ENCODE measurements around the gene C1QTNF12. TPM values are rescaled to one million over a fixed set of nuclear protein-coding genes. Genes with fewer than 3 reads are reported as not detected.
A peak's percentile ranks its signal among the peaks of the same experiment; 100 is the strongest.

The C1QTNF12 gene
- total RNA-seq, 2 experiments from 2014 or later, result 3.4 to 4.8 TPM

DNA sequence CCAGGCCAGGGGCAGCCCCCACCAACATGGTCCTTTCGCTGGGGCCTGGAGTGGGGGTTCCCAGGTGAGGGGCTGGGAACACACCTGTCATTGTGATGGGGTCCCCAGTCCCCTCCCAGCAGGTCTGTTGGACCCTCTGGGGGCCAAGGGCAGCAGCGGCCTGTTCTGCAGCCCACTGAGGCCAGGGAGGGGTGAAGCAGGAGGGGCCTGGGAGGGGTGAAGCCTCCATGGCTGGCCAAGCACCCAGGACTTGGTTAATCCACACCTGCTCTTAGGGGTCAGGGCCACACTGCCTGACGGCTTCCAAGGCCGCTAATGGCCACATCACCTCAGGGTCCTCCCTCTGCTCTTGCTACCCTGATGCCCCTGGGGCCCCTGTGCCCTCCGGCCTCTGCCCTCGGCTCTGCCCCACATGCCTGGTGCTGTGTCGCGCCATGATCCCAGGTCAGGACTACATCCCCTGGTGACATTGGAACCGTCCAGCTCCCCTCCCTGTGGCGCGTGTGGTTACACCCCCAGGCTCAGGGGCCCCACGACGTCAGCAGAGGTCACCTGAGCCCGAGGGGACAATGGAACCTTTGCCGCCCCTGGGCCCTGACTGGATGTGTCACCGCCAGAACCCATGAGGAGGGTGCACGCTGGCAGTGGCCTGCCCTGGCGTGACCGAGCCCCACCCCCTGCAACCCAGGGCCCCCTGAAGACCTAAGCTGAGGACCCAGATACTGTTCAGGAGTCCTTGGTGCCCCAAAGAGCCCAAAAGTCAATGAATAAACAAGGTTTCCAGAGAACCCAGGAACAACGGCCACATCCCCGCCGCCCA lies 47.2 kb downstream of the C1QTNF12 start:
- ChIA-PET CTCF (no interaction called here), POLR2A (no interaction called here)
- Histone ChIP-seq H3K4me3 (ENCODE audit: low read length) (no peak overlapping the region), H3K27me3 (ENCODE audit: control insufficient read depth in 1 of 2, insufficient read depth in 2 of 2, low read length in 2 of 2) (no peaks in the 10 kb centered on the region), H3K27ac (ENCODE audit: low read depth in 1 of 2, low read length in 2 of 2) (no peak overlapping the region), H3K9me3 (ENCODE audit: control insufficient read depth in 1 of 2, insufficient read depth in 1 of 2, low read length in 2 of 2) (peaks cover 0 to 14% of the 10 kb centered on the region in 2 experiments), H3K4me1 (ENCODE audit: insufficient read depth, low read length) (peaks cover 14% of the 10 kb centered on the region), H3K36me3 (ENCODE audit: insufficient read depth, low read length) (no peaks in the 10 kb centered on the region)
- peaks cover 3% of the 10 kb centered on the region for H3K9me3 Mint-ChIP-seq
- H3K27me3 Mint-ChIP-seq, result no peaks in the 10 kb centered on the region
- TF ChIP-seq, protein P1, sequence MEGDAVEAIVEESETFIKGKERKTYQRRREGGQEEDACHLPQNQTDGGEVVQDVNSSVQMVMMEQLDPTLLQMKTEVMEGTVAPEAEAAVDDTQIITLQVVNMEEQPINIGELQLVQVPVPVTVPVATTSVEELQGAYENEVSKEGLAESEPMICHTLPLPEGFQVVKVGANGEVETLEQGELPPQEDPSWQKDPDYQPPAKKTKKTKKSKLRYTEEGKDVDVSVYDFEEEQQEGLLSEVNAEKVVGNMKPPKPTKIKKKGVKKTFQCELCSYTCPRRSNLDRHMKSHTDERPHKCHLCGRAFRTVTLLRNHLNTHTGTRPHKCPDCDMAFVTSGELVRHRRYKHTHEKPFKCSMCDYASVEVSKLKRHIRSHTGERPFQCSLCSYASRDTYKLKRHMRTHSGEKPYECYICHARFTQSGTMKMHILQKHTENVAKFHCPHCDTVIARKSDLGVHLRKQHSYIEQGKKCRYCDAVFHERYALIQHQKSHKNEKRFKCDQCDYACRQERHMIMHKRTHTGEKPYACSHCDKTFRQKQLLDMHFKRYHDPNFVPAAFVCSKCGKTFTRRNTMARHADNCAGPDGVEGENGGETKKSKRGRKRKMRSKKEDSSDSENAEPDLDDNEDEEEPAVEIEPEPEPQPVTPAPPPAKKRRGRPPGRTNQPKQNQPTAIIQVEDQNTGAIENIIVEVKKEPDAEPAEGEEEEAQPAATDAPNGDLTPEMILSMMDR (IDR thresholded peaks at IDR 0.05), result no peak
- ATAC-seq (ENCODE audit: poor library complexity) (no peak), DNase-seq (peak in 5 of 14 experiments; percentile 2 to 37 (median 16))
- H3K27ac Mint-ChIP-seq, result peak overlapping the region; percentile 58
- H3K4me1 Mint-ChIP-seq (ENCODE audit: low read depth), result peaks cover 3% of the 10 kb centered on the region
- peak overlapping the region; percentile 68 for H3K4me3 Mint-ChIP-seq
- intact Hi-C loops (cut with DNase I, micrococcal nuclease), result no loop called here
- H3K36me3 Mint-ChIP-seq (ENCODE audit: low read depth), result no peaks in the 10 kb centered on the region

DNA sequence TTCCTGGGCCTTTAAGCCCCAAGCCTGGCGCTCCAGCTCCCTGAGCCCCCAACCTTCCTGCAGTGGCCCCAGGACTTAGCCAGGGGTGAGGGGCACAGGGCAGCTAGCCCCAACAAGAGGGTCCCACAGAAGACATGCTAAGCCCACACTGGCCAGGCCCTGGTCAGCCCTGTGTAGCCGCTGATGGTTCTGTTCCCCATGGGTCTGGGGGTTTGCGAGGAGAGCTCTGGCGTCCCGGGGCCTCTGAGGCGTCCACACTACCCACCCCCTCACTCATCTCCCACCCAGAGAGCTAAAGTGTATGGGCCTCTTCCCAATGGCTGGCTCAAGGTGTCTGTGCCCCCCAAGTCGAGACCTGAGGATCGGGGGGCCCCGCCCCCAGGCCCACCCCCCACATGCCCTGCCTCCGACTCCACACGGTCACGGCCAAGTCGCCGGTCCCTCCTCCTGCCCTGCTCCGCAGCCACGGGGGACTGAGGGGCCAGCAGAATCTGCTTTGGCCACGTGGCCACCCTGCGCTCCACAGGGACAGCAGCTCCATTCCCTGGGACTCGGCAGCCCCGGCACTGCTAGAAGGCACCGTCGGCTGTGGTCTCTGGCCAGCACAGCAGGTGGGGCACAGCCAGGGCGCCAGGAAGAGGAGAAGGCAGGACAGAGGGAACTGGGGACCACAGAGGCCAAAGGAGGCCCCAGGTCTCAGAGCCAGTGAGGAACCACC lies 47.9 kb downstream of the C1QTNF12 start:
- Mint-ChIP-seq H3K4me3 (no peak overlapping the region), H3K27me3 (no peaks in the 10 kb centered on the region), H3K36me3 (ENCODE audit: low read depth) (no peaks in the 10 kb centered on the region), H3K4me1 (ENCODE audit: low read depth) (peaks cover 3% of the 10 kb centered on the region), H3K9me3 (peaks cover 4% of the 10 kb centered on the region), H3K27ac (no peak overlapping the region)
- Histone ChIP-seq H3K4me1 (ENCODE audit: insufficient read depth, low read length) (peaks cover 14% of the 10 kb centered on the region), H3K9me3 (ENCODE audit: control insufficient read depth in 1 of 2, insufficient read depth in 1 of 2, low read length in 2 of 2) (peaks cover 0 to 14% of the 10 kb centered on the region in 2 experiments), H3K4me3 (ENCODE audit: low read length) (no peak overlapping the region), H3K36me3 (ENCODE audit: insufficient read depth, low read length) (no peaks in the 10 kb centered on the region), H3K27ac (ENCODE audit: low read depth in 1 of 2, low read length in 2 of 2) (no peak overlapping the region), H3K27me3 (ENCODE audit: control insufficient read depth in 1 of 2, insufficient read depth in 2 of 2, low read length in 2 of 2) (no peaks in the 10 kb centered on the region)
- ChIA-PET POLR2A (no interaction called here), CTCF (no interaction called here)
- ATAC-seq (ENCODE audit: poor library complexity) (no peak), DNase-seq (peak in 2 of 14 experiments; percentile 0 to 32)
- intact Hi-C loops (cut with DNase I, micrococcal nuclease), result no loop called here
- TF ChIP-seq, protein P1 (IDR thresholded peaks at IDR 0.05), result no peak

DNA sequence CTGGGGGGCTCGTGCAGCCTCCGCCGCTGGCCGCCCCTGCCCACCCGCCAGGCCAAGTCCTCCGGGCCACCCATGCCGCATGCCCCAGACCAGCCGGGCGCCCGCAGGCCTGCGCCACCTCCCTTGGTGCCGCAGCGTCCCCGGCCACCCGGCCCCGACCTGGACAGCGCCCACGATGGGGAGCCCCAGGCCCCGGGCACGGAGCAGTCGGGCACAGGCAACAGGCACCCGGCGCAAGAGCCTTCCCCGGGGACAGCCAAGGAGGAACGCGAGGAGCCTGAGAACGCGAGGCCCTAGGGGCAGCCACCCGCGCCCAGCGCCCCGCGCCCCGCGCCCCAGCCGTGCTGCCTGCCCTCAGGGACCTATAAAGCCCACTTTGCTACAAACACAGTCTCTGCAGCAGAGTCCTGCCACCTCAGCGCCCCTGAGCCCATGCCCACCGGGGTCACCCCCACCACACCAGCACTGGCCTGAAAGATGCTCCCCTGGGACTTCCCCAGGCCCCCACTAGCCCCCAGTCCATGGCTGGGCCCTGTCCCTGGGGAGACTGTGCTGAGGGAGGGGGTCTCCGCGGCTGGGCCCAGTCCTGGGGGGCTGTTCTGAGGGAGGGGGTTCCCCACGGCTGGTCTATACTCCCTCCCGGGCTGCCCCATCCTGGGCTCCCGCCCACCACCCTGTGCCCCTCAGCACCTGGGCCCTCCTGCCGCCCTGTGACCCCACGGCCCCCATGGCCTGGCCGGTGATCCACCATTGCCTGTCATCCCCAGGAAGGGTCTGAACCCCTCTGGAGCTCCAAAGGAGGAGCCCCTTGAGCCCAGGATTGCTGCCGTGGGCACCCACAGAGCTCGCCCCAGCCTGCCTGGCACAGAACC lies 48.7 kb downstream of the C1QTNF12 start:
- Mint-ChIP-seq H3K27me3 (no peaks in the 10 kb centered on the region), H3K4me3 (no peak overlapping the region), H3K9me3 (peaks cover 4% of the 10 kb centered on the region), H3K36me3 (ENCODE audit: low read depth) (no peaks in the 10 kb centered on the region), H3K4me1 (ENCODE audit: low read depth) (peaks cover 3% of the 10 kb centered on the region), H3K27ac (no peak overlapping the region)
- intact Hi-C loops (cut with DNase I, micrococcal nuclease), result no loop called here
- ChIA-PET POLR2A (no interaction called here), CTCF (no interaction called here)
- no peak overlapping the region for H3K27ac ChIP-seq (ENCODE audit: low read depth in 1 of 2, low read length in 2 of 2)
- H3K4me3 ChIP-seq (ENCODE audit: low read length), result no peak overlapping the region
- DNase-seq, result peak in 4 of 14 experiments; percentile 0 to 37 (median 17)
- ATAC-seq (ENCODE audit: poor library complexity), result no peak
- no peaks in the 10 kb centered on the region for H3K36me3 ChIP-seq (ENCODE audit: insufficient read depth, low read length)
- peaks cover 0 to 14% of the 10 kb centered on the region in 2 experiments for H3K9me3 ChIP-seq (ENCODE audit: control insufficient read depth in 1 of 2, insufficient read depth in 1 of 2, low read length in 2 of 2)
- H3K4me1 ChIP-seq (ENCODE audit: insufficient read depth, low read length), result peaks cover 14% of the 10 kb centered on the region
- TF ChIP-seq, protein P1 (IDR thresholded peaks at IDR 0.05), result no peak
- no peaks in the 10 kb centered on the region for H3K27me3 ChIP-seq (ENCODE audit: control insufficient read depth in 1 of 2, insufficient read depth in 2 of 2, low read length in 2 of 2)

All from CD4-positive, alpha-beta T cell (primary cell).